ENCODE measurements around the gene TRIM29. TPM values are rescaled to one million over a fixed set of nuclear protein-coding genes. Genes with fewer than 3 reads are reported as not detected.

The TRIM29 gene
- total and polyA plus RNA-seq, 7 donors = 0.33 to 8.5 (median 6.0) TPM

DNA sequence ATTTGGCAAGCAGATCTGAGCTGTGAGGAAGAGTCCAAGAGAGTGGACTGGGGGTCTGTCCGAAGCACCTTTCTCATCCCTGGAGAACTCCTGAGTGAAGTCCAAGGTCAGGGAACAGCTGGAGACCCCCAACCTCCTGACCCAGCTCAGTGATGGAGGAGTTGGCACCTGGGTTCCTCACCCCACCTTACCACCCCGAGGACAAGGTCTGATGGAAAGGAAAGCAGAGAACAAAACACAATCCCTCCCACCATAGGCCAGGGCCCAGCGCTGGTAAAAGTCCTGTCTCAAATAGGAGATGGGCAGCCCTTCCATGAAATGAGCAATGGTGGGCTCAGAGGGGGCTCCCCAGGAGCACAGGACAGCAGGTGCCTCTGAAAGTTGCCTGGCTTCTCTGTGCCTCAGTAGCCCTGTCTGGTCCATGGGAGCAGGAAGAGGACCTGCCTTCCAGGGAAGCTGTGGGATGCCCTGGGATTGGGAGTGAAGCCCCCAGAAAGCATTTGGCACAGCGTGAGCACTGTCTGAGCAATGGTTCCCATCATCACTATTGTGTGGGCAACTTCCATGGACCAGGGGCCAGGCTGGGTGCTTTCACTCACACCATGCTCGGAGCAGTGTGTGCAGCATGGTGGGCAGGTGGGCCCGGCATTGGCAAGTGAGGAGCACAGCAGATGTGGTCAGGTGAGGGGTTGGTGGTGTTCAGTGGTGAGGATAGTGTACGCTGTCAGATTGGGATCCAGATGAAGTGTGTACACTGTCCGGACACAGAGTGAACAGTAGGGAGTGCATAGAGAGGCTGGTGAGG is 7.5 kb downstream of the TRIM29 start:
- peak; percentile 56 for DNase-seq
- no peaks in the 10 kb centered on the region for H3K9me3 ChIP-seq
- no peak overlapping the region for H3K4me3 ChIP-seq
- H3K36me3 ChIP-seq = no peaks in the 10 kb centered on the region
- no peaks in the 10 kb centered on the region for H3K27me3 ChIP-seq
- peak overlapping the region in 1 of 4 donors; percentile 89 for H3K27ac ChIP-seq
- 92% methylated on average over 8 of the region's 8 CpGs for WGBS, 2 donors
- H3K4me1 ChIP-seq = peaks cover 0 to 23% (median 21%) of the 10 kb centered on the region in 4 donors
- TF ChIP-seq POLR2A (IDR thresholded peaks at IDR 0.05) = no peak
- no peak for TF ChIP-seq EP300 (IDR thresholded peaks at IDR 0.05)
- TF ChIP-seq CTCF (IDR thresholded peaks at IDR 0.05) = no peak
- TF ChIP-seq POLR2AphosphoS5 (IDR thresholded peaks at IDR 0.05) = no peak
- intact Hi-C loops (cut with DNase I) = no loop called here

- 92 to 94% methylated on average over 9 of the region's 9 CpGs for WGBS, 2 donors
- peak overlapping the region in 3 of 4 donors; percentile 53 to 89 (median 74) for H3K27ac ChIP-seq
These were observed 8.3 kb downstream of the TRIM29 start for GRCh38 chr11:120129570-120129969.

DNA sequence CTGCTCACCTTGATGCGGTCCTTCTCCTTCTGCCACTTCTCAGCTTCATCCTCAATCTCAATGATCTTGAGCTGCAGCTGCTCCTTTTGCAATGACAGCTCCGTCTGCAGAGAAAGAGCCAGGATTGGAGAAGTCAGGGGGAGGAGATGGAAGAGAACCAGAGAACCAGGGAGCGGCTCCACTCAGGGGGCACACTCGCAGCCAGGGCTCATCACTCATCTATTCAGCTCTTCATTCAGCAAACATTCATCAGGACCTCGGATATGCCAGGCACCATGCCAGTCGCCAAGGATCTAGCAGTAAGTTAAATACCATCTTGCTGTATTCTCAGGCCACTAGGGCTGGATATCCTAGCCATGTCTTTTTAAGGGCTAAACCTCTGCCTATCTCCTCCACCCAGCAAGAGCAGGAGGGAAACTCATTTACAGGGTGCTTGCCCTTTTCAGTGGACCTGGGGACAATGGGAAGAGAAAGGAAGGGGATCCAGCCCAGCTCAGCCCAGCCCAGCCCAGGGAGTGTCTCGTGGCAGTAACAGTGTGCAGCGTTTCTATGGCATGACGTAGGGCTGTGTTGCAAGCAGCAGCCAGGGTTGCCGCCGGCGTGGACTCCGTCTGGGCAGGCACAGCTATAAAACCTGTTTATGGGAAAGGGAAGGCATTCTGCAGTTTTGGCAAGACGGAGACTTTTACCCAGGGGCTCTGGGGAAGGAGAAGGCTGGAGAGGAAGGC is 9.4 kb downstream of the TRIM29 start:
- Histone ChIP-seq H3K36me3 (no peaks in the 10 kb centered on the region), H3K27ac (peak overlapping the region; percentile 53 to 89 (median 66)), H3K9me3 (no peaks in the 10 kb centered on the region), H3K27me3 (no peaks in the 10 kb centered on the region), H3K4me3 (peak overlapping the region in 1 of 4 donors; percentile 12), H3K4me1 (peaks cover 0 to 23% (median 21%) of the 10 kb centered on the region in 4 donors)
- peak; percentile 93 for DNase-seq
- WGBS, 2 donors = 21 to 50% methylated on average over 14 of the region's 14 CpGs
- TF ChIP-seq CTCF (IDR thresholded peaks at IDR 0.05) (peak in 1 of 4 experiments; percentile 6), POLR2A (IDR thresholded peaks at IDR 0.05) (no peak), POLR2AphosphoS5 (IDR thresholded peaks at IDR 0.05) (peak in 1 of 4 donors; percentile 70), EP300 (IDR thresholded peaks at IDR 0.05) (peak in 1 of 4 donors; percentile 53)
- intact Hi-C loops (cut with DNase I) = loop anchor here (2.0 to 5.0 kb wide), 2 partner anchors 40 to 401 kb away; partner anchors contain the start of gene NECTIN1

More at GRCh38 chr11:120129570-120129969, 8.3 kb downstream of the TRIM29 start:
- intact Hi-C loops (cut with DNase I) = loop anchor here (2.0 to 5.0 kb wide), 2 partner anchors 39 to 402 kb away; partner anchors contain the start of gene NECTIN1
- no peaks in the 10 kb centered on the region for H3K9me3 ChIP-seq
- no peak for TF ChIP-seq CTCF (IDR thresholded peaks at IDR 0.05)
- TF ChIP-seq POLR2A (IDR thresholded peaks at IDR 0.05) = no peak
- TF ChIP-seq POLR2AphosphoS5 (IDR thresholded peaks at IDR 0.05) = no peak
- TF ChIP-seq EP300 (IDR thresholded peaks at IDR 0.05) = no peak
- H3K36me3 ChIP-seq = no peaks in the 10 kb centered on the region
- peak; percentile 55 for DNase-seq
- H3K4me3 ChIP-seq = no peak overlapping the region
- H3K27me3 ChIP-seq = no peaks in the 10 kb centered on the region
- H3K4me1 ChIP-seq = peaks cover 0 to 23% (median 21%) of the 10 kb centered on the region in 4 donors

- no peak for DNase-seq
- Histone ChIP-seq H3K27ac (no peak overlapping the region), H3K4me1 (peaks cover 0 to 23% (median 21%) of the 10 kb centered on the region in 4 donors), H3K36me3 (no peaks in the 10 kb centered on the region), H3K9me3 (no peaks in the 10 kb centered on the region), H3K27me3 (no peaks in the 10 kb centered on the region), H3K4me3 (no peak overlapping the region)
- TF ChIP-seq CTCF (IDR thresholded peaks at IDR 0.05) (no peak), EP300 (IDR thresholded peaks at IDR 0.05) (no peak), POLR2A (IDR thresholded peaks at IDR 0.05) (no peak), POLR2AphosphoS5 (IDR thresholded peaks at IDR 0.05) (no peak)
- WGBS, 2 donors = 86 to 94% methylated on average over 7 of the region's 7 CpGs
- intact Hi-C loops (cut with DNase I) = loop anchor here (5.0 kb wide), 1 partner anchor 400 kb away; the partner anchor contains the start of gene NECTIN1
These were observed 10.7 kb downstream of the TRIM29 start for GRCh38 chr11:120127236-120127635.
